NCI-H2107 treated with DMSO at 0.1 percent for 48 hours (cell line): ENCODE results near the gene KIAA0513.

ENCODE experiments used
- DNase-seq: peaks from one replicate; lab custom pipeline; 2025; ENCODE audit not compliant: unreplicated experiment; lab: John Stamatoyannopoulos, UW

The KIAA0513 gene

GRCh38 chr16:85027349-85027957 is at the start of gene KIAA0513:
TSS of gene KIAA0513 (plus strand) at chr16:85027795. CDS start at chr16:85067072, 39,277 bp downstream.
- peak; percentile 51 for DNase-seq

GRCh38 chr16:84979516-84979915 is 48.1 kb upstream of the KIAA0513 start:
- no peak for DNase-seq

- DNase-seq, result no peak
Measured at GRCh38 chr16:84982434-84982833, 45.2 kb upstream of the KIAA0513 start.

- no peak for DNase-seq
Measured at GRCh38 chr16:84985079-84986065, 42.2 kb upstream of the KIAA0513 start.

- no peak for DNase-seq
Measured at GRCh38 chr16:84986102-84986501, 41.5 kb upstream of the KIAA0513 start.

- DNase-seq, result no peak
Measured at GRCh38 chr16:84986879-84987278, 40.7 kb upstream of the KIAA0513 start.

- DNase-seq, result no peak
Measured at GRCh38 chr16:84988328-84989080, 39.1 kb upstream of the KIAA0513 start.

GRCh38 chr16:84989749-84990620 is 37.6 kb upstream of the KIAA0513 start:
- no peak for DNase-seq

GRCh38 chr16:84990782-84991181 is 36.8 kb upstream of the KIAA0513 start:
- no peak for DNase-seq

- no peak for DNase-seq
Measured at GRCh38 chr16:84992717-84993075, 34.9 kb upstream of the KIAA0513 start.

- no peak for DNase-seq
Measured at GRCh38 chr16:84993926-84994325, 33.7 kb upstream of the KIAA0513 start.

- DNase-seq, result no peak
Measured at GRCh38 chr16:84995663-84996062, 31.9 kb upstream of the KIAA0513 start.

- DNase-seq, result no peak
Measured at GRCh38 chr16:84996365-84996764, 31.2 kb upstream of the KIAA0513 start.

- no peak for DNase-seq
Measured at GRCh38 chr16:84999200-84999599, 28.4 kb upstream of the KIAA0513 start.

- DNase-seq, result no peak
Measured at GRCh38 chr16:84999857-85000480, 27.6 kb upstream of the KIAA0513 start.

GRCh38 chr16:85002099-85002541 is 25.5 kb upstream of the KIAA0513 start:
- no peak for DNase-seq

GRCh38 chr16:85002608-85003007 is 25.0 kb upstream of the KIAA0513 start:
- DNase-seq, result no peak

- DNase-seq, result no peak
Measured at GRCh38 chr16:85003076-85003475, 24.5 kb upstream of the KIAA0513 start.

- DNase-seq, result no peak
Measured at GRCh38 chr16:85003725-85004586, 23.6 kb upstream of the KIAA0513 start.
